NCI-H1092 treated with DMSO at 0.1 percent for 48 hours (cell line): Measurements from ENCODE around the gene BCR.

Experiments used
- DNase-seq: peaks from one replicate; lab custom pipeline; 2025; lab: John Stamatoyannopoulos, UW

The BCR gene

DNA sequence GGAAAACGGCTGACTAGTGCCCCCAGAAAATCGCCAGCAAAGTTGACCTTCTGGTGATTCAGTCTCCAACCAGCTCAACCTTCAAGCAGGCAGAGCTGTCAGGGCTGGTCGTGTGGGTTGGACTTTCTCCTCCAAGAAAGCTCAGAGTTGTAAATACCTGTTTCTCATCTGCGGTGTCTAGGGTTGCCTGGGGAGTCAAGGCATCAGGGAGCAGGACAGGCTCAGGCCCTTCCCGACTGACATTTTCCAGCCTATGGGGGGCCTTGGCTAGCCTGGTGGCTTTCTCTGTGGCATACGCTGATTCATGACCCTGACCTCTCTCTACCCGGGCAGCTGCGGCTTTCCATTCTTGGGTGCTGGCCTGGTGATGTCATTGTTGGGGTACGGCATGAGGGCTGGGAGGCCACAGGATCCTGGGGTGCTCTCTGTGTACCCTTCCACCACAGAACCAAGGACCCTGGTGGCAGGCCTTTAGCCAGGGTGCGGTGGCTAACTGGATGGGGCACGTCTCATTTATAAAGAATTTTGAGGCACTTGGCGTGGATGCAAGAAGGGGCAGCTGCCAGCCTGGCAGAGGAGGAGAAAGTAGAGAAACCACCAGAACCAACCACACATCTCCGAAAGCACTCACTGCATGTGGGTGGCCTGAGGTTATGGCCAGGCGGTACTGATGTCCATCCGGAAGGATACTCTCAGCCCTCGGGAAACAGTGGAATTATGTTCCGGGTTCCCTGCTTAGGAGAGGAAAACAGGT, 64.9 kb downstream of the BCR start:
- no peak for DNase-seq

DNA sequence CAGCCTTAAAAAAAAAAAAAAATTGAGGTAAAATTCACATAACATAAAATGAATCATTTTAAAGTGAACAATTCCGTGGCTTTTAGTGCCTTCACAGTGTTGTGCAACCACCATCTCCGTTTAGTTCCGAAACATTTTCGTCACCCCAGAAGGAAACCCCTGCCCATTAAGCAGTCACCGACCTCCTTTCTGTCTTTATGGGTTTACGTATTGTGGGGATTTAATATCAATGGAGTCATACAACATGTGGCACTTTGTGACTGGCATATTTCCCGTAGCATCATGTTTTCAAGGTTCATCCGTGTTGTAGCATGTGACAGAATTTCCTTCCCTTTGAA, 65.5 kb downstream of the BCR start:
- no peak for DNase-seq

DNA sequence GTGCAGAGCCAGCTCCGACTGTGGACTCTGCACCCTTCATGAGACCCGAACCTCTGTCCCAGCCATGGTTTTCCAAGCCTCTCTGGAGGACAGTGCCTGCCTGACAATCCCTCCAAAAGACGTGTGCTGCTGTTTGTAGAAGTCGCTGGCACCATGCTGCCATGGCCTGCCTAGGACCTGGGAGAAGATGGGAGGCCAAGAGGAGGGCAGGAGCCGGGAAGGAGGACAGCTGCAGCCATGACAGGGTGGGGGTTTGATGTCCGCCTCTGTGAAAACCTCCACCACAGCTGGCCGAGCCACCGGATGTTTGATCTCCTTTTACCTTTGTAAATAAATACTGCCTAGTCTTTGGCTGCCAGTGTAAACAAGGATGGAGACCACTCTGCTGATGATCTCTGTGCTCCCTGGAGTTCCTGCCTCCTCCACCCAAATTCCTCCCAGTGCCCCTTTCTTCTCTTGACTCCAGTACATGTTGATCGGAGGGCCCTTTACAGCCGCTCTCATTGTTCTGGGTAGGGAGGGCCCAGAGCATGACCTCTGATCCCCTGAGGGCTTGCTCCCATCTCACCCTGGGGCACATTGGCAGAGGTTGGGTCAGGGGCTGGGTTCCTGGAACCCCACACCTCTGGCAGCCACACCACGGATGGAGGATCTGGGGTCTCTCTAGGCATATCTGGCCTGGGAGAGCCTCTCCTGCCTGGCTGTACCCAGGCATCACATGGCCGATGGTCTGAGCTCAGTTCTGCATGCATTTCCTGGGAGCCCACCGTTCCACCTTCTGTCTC, 66.9 kb downstream of the BCR start:
- peak; percentile 47 for DNase-seq

DNA sequence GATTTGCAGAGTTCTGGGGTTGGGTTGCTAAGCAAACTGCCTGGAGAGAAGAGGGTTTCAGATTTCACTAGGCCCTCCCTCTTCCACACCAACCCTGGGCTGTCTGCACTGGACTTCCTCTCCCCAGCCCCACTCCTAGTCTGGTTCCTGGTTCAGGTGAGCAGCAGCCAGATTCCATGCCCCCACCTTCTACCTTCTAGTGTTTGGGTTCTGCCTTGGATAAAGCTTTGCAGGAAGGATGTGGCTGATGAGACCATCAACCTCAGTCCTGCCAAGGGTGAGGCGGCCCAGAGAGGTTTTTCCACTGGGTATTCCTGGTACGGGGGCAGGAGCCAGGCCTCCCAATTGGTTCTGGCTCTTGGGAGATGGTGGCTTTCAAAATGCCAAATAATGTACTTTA, 68.3 kb downstream of the BCR start:
- peak; percentile 67 for DNase-seq

DNA sequence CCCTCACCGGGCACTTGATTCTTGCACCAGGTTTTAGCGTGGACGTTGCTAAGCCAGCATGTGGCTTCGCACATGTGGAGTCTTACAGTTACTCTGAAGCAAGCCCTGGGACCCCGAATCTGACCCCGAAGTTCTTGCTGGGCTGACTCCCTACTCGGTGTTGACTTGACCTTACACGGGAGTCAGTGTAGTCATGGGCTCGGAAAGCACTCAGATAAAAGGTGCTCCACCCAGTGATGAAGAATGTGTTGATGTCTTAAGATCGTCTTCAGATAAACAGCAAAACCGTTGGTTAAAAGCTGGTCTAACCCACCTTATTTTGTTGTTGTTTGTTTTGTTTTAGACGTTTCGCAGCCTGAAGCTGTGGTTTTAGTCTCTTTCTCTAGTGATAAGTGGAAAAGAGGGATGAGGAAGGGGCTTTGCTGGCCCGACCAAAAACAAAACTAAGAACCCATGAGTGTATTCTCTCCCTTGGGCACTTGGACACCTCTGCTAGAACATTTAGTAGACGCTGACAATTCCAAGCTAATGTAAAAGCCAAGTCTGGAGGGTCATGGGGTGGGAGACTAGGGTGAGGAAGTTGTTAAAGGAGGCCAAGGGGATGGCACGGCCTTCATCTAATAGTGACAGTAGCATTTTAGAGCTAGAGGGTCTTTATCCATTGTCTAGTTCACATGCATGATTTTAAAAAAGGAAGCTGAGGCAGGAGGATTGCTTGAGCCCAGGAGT, 69.9 kb downstream of the BCR start:
- no peak for DNase-seq

DNA sequence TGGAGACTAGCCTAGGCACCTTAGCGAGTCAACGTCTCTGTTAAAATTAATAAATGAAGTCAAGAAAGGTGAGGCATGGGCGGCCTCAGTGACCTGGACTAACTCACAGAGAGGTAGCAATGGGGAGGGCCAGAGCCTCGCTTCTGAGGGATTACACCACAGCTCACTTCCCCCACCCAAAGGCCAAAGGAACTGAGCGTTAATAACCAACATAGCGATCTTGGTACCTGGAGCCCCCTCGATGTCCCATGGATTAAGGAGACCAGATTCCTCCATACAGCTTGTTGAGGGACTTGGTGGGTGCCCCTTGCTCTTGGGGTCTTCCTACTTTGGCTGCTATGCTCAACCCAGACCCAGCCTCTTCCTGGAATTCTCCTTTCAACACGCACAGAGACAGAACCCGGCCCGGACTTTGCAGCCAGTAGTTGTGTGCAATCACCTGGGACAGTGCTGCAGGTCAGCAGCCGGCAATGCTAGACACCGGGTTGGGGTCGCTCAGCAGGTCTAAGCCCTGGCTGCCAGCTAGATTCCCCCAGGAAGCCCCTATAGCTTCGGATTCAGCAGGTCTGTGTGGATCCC, 70.6 kb downstream of the BCR start:
- DNase-seq, result no peak

DNA sequence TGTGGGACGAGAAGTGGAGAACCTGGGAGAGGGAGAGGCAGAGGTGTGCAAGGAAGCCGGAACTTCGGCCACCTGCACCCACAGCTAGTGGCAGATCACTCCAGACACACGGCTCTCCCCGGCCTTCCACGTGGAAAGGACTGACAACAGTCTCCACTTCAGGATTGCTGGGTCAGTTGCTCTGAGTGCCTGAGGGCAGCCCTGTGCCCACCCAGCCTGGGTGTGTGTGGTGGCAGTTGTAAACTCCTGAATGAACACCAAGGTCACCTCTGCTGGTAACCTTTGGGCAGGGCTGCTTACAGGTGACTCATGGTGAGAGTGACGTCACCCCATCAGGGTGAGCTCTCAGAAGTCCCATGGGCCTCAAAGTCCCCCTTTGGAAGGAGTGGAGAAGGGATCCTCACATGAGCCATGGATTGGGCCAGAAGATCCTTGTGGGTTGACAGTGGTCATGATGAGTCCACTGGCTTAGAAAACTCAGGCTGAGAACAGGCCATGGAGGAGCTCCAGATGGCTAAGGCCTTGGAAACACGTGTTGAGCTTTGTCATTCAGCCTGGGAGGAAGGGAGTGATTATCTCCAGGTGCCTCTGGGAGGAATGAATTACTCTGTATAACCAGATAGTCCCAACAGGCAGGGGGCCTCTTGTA, 71.3 kb downstream of the BCR start:
- no peak for DNase-seq

DNA sequence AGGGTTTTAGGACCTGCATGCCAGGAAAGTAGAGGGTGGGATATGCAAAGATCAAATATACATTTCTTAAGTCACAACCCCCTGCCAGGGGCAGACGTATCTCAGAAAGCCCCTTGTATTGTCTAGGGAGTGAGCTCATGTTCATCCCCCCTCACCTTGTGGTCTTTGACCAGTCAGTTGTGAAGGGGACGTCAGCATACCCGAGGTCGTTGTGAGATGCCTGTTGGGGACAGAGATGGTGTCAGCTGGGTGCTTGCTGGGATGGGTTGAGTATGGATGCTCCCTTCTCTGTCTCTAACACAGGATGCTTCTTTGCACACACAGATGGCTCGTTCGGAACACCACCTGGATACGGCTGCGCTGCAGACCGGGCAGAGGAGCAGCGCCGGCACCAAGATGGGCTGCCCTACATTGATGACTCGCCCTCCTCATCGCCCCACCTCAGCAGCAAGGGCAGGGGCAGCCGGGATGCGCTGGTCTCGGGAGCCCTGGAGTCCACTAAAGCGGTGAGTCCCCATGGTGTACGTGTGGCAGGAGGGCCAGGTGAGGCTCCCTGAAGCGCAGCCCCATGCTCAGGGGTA, 73.3 kb downstream of the BCR start:
- no peak for DNase-seq

DNA sequence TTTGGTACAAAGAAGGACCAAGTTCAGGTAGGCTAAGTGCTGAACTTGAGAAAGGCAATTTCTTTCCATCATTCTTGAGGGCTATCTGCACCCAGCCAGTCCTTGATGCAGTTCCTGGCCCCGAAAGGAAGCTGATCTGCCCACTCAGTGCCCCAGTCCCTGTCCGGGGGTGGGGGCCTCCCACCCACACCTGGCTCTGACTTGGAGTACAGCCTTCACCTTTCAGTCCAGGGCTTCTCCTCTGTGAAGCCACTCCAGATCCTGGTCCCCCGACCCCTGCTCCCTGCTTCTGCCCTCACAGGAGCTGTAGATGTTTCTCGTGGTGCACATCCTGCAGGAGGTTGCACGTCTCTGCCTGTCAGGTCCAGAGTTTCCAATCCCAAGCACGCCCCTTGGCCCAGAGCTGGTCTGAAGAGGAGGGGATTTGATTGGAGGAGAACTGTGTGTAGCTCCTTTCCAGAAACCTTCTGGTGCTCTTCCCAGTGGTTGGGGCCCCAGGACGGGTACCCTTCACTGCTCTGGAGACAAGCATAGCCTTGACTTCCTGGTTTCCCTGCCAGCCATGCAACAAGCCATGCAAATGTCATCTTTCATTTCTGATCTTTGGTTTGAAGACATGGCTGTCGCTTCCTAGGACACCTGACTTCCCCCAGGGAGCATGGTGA, 75.3 kb downstream of the BCR start:
- DNase-seq, result no peak

DNA sequence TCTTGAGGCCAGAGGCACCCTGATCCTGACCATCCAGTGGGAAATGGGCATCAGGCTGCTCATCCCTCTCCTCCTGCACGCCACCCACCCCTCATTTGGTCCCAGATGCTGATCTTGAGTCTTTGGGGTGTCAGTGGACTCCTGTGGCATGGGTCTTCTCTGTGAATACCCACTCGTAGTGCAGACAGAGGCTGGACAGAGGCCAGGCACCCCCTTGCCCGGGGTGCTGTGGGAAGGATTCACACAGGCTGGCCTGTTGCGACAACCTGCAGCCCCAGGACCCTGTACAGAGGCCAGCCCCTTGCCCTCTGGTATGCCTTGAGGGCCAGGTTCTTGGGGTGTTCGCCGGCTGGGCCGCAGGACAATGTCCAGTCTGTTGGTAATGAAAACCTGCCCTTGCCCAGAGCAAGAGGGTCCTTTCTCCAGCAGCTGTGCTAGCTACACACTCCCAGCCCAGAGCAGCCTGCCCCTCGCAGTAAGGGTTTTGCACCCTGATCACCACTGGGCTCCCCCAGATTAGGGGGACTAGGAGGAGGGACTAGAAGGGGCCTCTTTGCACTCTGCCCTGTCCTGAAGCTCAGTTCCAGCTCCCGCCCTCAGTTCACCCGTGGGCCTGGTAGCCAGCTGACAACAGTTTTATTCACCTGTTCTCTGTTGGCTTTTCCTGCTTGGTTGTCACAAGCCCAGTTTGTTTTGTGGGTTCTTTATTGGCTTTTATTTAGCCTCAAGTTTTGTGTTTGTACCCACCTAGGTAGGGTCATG, 76.0 kb downstream of the BCR start:
- DNase-seq, result no peak

DNA sequence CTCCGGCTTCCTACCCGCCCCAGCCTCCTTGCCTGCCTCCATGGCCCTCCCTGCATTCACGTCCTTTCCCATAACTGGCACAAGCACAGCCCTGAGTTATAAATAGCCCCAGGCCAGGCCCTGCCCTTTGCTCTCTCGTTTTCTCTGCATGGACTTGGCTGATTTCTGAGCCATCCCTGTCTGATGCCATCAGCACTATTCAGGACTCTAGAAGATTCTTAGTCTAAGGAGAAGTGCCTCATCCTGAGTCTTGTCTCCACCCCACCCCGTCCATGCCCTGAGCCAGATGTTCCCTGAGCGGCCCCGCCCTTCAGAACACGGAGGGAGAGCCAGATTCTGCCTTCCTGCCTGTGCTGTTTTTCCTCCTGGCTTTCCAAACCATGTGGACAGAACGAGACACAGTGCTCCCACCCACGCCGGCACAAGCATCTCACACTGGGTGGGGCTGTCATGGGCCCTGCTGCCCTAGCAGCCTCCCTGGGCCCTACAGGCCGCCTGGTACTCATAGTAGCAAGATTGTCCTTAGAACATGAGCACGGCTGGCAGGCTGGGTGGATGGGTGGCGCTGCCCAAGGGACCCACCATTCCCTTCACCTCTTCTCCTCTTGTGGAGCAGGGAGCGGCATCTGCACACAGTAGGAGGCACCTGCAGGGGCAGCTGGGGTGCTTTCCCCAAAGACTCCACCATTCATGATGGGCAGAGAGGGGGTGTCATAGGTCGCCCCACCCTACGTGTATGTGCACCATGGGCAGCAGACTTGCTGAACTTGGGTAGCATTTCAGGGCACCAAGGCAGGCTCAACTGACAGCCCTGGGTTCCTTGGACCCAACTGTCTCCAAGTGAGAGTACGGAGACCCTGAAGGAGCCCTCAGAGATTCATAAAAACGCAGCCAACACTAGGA, 76.9 kb downstream of the BCR start:
- no peak for DNase-seq

DNA sequence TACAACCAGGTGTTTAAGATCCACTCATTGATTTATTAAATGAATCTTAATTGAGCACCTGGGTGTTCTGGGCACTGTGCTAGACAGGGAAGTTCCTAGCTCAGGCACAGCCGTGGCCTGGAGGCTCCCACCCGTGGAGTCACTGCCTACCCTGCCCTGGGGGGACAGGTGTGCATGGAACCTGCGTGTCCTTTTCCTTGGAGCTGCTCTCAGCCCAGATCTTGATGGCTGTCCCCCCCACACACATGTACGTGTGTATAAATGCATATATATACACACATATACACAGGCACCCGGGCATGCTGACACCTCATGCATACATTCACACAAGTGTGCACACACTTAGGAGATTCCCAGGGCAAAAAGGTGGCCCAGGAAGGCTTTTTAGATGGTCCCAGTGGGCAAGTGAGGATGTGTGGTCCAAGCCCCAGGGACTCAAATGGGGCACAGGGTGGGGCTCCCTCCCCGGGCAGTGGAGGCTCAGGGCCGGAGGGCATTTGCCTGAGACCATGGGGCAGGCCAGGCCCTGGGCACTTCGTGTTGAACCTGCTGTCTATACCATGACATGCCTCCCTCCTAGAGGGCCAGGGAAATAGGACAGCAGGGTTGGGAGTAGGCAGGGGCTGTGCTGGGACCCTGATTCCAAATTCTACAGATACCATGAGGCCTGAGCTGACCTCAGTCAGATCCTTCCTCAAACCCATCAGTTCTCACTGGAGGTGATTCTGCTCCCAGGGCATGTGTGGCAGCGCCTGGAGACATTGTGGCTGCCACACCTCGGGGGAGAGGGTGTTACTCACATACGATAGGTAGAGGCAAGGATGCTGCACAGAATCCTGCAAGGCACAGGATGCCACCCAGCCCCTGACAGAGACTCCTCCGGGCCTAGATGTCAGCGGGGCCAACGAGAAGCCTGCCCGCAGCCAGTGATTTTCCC, 77.8 kb downstream of the BCR start:
- no peak for DNase-seq

DNA sequence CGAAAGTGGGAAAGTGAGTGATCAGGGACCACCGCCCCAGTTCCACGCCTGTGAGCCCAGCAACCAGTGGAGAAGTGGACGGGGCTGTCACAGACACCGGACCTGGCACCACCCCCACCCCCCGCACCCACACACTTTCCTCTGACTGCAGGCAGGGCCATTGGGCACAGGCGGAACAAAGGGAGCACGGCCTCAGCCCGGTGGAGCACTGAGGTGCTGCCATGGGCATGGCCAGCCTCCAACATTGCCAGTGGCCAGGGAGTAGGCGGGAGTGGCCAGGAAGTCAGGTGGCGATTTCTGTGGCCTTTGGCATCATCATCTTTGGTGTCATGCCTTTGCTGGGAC, 78.5 kb downstream of the BCR start:
- no peak for DNase-seq

DNA sequence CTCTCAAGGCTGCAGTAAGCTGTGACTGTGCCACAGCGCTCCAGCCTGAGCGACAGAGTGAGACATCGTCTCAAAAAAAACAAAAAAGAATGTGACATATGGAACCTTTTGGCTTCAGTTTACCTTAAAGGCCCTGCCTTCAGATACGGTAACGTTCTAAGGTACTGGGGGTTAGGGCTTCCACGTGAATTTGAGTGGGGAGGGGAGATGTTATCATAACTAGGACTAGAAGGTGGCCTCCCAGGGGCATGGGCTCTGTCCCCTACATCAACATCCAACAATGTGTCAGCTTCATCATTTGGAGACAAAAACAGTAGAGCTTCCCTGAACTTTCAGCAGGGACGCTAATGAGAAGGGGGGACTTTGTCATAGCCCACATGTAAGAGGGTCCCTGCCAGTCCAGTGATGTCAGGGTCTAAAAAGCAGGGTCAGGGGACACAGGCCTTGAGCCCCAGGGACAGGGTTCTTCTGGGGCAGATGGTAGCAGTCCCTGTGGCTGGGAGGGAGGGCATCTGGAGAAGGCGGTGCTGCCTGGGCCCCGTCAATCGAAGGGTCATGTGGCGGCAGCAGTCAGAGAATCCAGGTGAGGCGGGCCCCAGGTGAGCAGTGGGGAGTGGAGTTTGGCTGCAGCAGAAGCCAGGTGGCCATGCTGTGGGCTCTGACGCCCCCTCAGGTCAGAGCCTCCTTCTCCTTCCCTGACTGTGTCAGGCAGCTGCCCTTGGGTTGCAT, 79.8 kb downstream of the BCR start:
- no peak for DNase-seq

DNA sequence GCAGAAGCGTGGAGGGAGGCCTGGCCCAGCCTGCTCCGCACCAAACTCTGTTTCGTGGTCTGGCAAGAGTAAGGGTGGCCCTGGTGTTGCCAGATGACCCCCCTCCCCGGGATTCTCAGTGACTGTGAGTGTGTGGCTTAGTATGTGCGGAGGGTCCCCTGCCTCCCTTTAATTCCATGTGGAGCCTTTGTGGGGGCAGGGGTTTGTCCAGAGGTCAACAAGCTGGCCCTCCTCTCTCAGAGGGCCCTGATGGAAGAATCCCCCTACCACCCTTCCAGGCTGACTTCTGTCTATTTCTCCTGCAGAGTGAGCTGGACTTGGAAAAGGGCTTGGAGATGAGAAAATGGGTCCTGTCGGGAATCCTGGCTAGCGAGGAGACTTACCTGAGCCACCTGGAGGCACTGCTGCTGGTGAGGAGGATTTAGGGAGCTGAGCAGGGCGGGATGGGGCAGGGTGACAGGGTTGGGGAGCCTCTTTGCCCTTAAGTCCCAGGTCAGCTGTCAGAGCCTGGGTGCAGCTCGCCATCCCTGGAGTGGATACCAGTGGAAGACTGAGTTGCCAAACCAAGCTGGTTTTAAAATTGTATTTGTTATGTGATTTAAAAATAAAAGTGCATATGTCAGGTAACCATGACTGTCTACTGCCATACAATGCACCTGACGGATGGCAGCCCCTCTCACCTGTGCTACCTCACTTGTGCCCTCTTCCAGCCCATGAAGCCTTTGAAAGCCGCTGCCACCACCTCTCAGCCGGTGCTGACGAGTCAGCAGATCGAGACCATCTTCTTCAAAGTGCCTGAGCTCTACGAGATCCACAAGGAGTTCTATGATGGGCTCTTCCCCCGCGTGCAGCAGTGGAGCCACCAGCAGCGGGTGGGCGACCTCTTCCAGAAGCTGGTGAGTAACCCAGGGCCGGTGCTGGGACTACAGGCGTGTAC, 80.6 kb downstream of the BCR start:
- DNase-seq, result no peak

DNA sequence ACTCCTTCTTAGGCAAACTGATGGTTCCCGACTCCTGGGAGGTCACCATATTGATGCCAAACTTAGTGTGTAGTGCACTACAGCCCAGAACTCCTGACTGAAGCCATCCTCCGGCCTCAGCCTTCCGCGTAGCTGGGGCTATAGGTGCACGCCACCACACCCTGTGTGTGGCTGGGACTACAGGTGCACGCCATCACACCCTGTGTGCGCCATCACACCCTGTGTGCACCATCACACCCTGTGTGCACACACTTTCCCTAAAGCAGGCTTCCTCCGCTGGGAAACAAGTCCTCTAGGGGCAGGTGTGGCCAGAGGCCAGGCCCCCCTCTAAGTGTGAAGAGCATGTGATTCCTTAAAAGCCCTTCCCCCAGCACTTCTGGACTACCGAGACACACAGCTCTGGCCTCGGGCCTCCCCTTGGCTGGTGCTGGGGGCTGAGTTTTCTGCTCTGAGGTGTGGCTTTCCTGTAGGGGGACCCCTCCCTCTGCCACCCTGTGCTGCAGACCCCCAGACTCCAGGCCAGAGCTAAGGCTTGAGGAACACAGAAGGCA, 81.7 kb downstream of the BCR start:
- no peak for DNase-seq
